HUDEP-2 (cell line): Measurements from ENCODE around the gene SLC22A16.

ENCODE experiments used
- DNase-seq, 76 experiments: peaks; one replicate each; lab custom pipeline; 2025; ENCODE audit not compliant: unreplicated experiment in 76 of 76; lab: John Stamatoyannopoulos, UW

SLC22A16 gene

DNA sequence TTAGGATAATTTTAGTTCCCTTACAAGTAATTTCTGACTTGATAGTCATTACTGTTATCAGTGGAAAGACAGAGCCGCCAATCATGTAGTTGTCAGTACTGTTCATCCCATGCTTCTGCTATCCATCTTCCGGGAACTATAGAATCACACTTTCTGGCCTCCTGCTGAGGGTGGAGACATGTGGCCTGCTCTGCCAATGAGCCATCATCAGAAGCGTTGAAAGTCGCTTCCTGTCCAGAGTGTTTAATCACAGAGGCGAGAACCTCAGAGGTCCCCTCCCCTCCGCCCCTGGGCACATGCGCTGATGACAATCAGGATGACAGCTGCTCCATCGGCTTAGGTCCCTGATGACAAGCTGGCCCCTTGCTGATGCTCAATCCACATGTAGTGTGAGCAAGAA lies 64.1 kb downstream of the SLC22A16 start:
- no peak for DNase-seq

DNA sequence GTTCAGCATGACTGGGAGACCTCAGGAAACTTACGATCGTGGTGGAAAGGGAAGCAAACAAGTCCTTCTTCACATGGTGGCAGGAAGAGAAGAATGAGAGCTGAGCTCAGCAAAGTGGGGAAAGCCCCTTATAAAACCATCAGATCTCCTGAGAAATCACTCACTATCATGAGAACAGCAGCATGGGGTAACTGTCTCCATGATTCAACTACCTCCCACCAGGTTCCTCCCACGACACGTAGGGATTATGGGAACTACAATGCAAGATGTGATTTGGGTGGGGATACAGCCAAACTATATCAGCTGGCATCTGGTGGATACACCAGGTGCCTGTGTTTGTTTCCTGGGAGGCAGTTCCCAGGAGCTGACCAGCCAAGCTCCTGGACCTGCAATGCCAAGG lies 65.9 kb downstream of the SLC22A16 start:
- DNase-seq = no peak

DNA sequence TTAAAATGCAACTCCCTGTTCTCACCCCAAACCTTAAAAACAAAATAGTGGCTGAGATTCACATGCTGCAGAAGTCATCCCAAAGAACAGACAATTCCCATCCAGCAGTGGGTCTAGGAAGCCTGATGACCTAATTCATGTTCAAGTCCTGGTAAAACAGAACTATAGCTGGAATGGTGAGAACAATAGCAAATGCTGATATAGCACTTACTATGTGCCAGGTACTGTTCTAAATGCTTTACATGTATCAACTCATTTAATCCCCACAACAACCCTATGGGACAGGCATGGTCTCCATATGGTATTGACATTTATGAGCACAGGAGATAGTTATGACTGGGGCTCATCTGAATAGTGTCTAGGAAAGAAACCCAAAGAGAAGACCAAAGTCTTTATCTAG lies 66.6 kb downstream of the SLC22A16 start:
- DNase-seq = no peak

DNA sequence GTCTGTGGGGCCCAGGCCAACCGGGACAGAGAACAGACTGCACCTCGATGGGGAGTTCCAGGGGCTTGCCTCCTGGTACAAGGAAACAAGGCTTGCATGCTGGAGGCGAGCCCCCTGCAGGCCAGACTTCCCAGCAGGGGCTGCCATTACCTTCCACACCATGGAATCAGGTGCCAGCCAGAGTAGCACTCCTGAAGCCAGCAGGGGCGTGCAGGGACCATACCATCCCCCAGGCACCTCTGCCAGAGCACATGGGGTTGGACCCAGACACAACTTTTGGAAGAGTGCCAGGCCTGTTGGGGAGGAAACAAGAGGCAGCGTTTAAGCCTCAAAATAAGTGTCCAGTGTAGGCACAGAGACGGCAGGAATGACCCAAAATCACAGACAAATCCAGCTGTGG lies 67.5 kb downstream of the SLC22A16 start:
- DNase-seq = no peak

DNA sequence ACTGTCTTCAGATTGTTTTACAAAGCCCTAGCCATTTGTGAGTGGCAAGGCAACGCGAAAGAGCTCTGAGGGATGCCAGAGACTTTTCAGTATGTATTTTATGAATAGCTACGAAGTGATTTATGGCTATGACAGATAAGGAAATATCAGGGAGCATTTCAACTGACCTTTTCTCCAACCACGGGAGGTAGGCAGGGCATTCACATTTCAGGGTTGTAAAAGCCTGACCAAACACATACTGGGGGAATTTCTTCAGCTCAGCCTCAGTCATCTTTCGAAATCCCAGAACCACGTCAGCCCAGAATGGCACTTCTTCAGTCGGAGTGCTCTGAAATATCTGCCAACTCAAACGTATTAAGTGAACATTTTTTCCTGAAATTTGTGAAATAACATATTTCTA lies 71.8 kb downstream of the SLC22A16 start:
- DNase-seq = no peak

DNA sequence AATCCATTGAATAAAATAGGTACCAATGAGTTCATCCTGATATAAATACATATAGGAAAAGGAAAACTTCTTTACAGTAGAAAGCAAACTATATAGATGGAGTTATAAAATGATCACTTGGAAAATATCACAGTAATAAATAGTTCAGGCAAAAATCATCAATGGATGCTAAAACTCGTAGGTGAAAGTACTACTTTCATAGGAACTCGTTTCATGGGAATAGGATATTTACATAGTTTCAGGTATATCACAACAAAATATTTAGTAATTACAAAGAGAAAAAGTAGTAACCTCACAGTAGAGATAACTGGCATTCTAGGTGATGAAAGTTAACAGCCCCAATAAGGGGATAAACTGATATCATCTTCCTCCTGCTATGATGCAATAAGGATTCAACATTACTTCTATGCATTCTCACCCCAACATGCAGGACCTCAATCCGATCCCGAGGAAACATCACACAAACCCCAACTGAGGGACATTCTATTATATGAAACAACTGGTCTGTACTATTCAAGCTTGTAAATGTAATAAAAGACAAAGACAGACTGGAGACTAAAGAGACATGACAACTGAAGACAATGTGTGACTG lies 74.7 kb downstream of the SLC22A16 start:
- no peak for DNase-seq

DNA sequence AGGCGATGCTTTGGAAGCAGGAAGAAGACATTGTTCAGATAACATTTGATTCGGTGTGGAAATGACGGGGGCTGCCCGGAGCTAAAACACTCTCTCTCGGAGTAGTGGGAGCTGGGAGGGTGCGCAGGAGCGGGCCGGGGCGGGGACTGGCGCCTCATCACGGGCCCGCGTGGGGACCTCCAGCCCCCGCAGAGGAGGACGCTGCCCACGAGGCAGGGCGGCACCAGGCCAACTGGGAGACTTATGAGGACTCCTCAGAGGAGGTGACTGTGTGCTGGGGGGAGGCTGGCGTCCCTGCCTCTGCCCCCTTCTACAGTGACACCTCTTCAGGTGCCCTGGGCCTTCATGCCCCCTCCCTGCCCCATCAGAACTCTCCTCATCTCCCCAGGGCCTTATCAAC lies 76.2 kb downstream of the SLC22A16 start:
- DNase-seq = no peak

DNA sequence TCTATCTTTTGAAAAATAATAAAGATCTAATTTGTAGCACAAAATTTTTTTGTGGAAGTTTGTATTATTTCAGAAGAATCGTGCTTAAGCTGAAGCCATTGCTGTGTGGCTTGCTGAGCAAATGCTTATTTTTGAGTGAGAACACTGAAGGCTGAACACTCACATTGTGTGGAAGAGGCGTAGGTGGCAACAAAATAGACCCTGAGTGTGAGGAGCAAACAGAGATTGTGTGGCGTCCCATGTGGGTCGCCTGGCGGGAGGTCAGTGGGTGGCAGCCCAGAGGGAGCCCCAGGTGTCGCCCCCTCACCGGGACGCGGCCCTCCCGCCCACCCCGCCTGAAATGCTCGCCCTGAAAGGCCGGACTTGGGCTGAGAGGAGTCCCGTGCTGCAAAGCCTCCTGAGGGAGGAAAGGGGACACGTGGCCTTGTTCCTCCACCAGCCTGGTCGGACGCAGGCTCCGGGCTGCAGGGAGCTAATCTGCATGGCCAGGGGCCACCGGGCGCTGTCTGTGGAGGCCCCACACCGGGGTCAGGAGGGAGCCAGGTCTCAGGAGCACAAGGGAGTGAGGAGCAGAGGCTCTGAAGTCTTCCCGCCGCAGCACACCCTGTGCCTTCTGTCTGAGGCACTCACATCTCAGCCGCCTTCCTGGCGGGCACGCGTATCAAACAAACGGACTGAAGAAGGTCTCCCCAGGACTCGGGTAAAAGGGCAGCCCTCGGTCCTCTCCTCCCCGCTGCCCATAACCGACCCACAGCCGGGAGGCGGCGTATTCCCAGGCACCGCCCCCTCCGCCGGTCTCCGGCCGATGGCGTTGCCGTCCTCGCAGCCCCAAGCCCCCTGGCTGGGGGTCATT lies 77.0 kb downstream of the SLC22A16 start:
- no peak for DNase-seq

DNA sequence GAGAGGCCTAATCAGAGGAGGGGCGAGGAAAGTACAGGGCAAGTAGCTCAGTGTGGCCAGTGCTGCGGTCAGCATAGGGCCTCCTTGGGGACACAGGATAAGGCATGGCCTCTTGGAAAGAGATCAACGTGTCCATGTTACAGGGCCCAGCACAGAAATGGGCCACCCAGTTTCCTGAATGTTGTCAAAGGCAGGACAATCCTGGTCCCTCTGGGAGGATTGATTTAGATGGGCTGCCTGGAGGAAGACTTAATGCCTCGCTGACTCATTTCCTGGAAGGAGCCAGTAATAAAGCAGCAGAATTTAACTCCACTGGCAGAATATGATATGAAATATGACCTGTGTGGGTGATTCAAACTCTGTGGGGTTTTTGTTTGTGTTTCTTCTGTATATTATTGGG lies 77.6 kb downstream of the SLC22A16 start:
- DNase-seq = no peak

DNA sequence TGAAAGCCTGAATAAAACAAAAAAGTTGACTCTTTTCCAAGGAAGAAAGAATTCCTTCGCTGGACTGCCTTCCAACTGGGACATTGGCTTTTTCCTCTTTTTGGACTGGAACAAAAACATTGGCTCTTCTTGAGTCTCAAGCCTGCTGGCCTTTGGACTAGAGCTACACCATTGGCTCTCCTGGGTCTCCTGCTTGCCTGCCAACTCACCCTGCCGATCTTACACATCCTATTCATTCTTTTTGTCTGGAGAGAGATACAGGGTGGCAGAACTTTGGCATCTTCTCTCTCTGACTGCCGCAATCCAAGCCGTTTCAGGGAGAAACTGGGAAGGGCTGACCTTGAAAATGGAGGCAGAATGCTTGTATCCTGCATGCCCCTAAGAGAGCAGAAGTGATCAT lies 81.2 kb downstream of the SLC22A16 start:
- no peak for DNase-seq

DNA sequence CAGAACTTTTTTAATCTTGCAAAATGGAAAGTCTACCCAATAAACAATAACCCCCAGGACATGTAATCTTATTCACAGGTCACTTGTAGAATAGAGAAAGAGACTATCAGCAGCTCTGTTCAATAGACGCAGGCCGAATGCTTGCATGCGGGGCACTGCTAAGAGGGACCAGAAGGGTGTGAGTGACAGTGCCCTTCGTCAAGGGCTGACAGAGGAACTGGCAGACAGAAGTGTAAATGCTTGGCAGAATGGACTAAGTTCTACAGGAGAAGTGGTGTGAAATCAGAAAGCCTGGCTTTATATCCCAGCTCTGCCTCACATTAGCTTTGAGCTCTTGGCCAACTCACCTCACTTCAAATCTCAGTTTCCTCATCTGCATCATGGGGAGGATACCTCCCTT lies 82.0 kb downstream of the SLC22A16 start:
- no peak for DNase-seq

DNA sequence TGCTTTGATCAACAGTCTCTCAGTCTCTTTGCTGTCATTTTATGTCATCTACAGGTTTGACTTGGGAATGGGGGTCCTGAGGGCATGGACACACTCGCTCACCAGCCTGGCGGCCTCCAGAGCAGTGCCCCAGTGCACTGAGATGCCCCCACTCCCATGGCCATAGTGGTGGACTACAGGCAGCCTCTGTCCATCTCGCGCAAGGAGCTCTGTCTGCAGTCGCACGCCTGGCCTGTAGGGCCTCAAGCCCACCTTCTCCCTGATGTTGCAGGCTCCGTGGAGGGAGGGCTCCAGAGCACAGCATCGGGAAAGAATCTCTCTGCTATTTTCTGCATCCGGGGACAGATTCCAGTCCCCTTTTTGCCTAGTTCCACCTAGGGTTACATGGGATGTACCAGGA lies 83.7 kb downstream of the SLC22A16 start:
- DNase-seq = no peak

DNA sequence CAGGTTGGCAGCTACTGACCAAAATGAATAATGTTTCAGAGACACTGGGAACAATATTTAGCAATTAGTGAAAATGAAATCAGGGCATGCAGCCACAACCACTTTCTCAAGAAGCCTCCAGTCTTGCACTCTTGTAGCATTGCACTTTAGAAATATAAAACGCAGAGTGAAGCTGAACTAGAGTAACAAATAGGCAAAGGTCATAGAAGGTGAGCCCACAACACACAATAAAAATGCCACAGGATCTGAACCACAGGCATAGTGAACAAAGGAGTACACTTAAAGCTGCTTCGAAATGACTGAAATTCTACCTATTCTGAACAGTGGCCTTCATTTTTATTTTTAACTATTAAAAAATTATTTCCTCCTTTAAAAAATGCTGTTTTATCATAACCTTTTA lies 86.0 kb downstream of the SLC22A16 start:
- DNase-seq = no peak

DNA sequence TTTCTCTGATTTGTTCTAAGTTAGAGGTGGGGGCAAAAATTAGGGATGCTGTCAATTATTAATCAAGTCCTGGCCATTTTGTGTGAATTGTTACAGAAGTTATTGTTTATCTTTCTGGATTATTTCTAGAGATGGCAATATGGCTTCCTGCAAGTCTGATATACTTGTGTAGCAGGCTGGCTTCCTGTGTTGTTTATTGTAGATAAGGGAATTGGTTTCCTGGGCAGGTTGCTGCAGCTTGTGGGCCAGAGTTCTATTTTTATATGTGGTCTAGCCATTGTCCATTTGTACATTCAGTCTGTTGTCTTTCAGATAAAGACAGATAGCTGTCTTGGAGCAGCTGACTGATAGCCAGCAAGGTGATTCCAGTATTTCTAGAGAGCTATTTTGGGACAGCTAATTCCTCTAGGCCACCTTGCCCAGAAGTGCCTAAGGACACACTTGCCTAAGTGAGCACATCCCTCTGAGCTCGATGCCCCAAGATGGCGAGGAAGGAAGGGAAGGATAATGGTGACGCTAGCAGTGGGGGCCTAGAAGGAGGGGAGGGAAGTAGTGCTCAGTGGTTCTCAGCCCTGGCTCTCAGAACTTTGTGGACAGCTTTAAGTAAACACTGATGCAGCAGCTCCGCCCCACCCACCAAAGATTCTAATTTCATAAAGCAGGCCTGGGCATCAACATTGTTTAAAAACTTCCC lies 86.6 kb downstream of the SLC22A16 start:
- DNase-seq = peak in 7 of 76 experiments; percentile 3 to 26 (median 14)

DNA sequence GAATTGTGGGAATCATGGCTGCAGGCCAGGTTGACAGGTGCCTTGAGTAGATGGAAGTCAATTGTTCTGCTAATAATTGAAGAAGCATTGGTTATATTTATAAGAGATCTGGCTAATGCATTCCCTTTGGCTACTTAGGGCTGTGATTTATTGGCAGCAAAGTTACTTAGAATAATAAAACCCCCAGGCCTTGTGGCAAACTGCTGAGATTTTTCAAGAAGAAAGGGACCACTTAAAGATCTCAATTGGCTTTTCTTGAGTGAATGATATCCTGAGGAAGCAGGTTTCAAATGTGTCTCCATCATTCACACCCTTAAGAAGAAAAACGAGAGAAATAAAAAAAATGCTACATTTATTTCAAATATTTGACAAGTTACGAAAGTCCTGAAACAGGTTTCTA lies 88.4 kb downstream of the SLC22A16 start:
- DNase-seq = no peak

DNA sequence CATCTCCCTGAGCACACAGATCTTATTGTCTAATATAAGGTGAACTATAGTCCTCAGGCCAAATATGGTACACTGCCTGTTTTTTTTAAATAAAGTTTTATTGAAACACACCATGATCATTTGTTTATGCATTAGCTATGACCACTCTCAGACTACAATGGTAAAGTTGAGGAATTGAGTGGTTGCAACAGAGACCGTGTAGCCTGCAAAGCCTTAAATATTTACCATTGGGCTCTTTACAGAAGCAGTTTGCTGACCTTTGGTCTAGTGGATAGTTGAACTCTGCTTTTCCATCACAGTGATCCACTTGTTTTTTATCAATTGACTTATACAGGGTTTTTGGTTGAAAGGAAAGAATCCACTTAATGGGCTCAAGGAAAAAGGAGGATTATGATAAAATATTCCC lies 91.0 kb downstream of the SLC22A16 start:
- DNase-seq = no peak

DNA sequence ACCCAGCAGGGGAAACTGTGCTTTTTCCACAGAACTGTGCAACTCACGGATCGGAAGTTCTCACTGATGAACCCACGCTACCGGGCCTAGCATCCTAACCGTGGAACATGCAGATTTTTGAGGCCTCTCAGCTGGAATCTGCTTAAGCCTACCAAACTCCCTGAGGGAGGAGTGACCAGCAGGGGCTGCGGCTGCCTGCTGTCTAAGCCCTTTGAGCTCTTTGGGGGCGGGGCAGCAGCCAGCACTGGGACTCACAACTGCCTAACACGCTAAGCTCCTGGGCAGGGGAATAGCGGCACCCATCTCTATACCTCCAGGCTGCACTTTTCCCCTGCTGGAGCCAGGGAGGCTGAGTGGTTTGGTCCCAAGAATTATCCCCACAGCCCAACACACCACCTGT lies 97.9 kb downstream of the SLC22A16 start:
- no peak for DNase-seq
